Loucy (cell line): Measurements from ENCODE around the gene ELOVL3.
A peak's percentile ranks its signal among the peaks of the same experiment; 100 is the strongest.
"Not testable (repeated sequence)": the region's sequence is repeated elsewhere in the genome, so short reads cannot be mapped to it uniquely, and the experiment has no call there.

ENCODE experiments used
- H2AFZ ChIP-seq: fragments of 200-600 bp; sonication (generic); 2 replicates; pipeline ENCODE4 v1.6.0; 2016; ENCODE audit warnings: antibody characterized with exemption, mild to moderate bottlenecking, low read length, moderate library complexity
- H3F3A ChIP-seq: fragments of 200-600 bp; 2 replicates; pipeline ENCODE4 v1.6.0; 2016; ENCODE audit warnings: antibody characterized with exemption, low read depth, mild to moderate bottlenecking
- H3K27me3 ChIP-seq: fragments of 200-600 bp; sonication (generic); 2 replicates; pipeline ENCODE4 v1.6.1; 2014; ENCODE audit warnings: low read length, mild to moderate bottlenecking; ENCODE audit not compliant: insufficient read depth, poor library complexity, severe bottlenecking
- H3K36me3 ChIP-seq: fragments of 200-600 bp; sonication (generic); 2 replicates; pipeline ENCODE4 v1.6.1; 2016; ENCODE audit warnings: low read length; ENCODE audit not compliant: insufficient read depth
- H3K4me1 ChIP-seq: fragments of 200-600 bp; sonication (generic); 2 replicates; pipeline ENCODE4 v1.5.1; 2014; ENCODE audit warnings: low read length, mild to moderate bottlenecking; ENCODE audit not compliant: insufficient read depth, poor library complexity, severe bottlenecking
- H3K4me2 ChIP-seq: fragments of 200-600 bp; sonication (generic); 2 replicates; pipeline ENCODE4 v1.6.0; 2014; ENCODE audit warnings: antibody characterized with exemption, low read length, low read depth, mild to moderate bottlenecking; ENCODE audit not compliant: poor library complexity, severe bottlenecking
- H3K4me3 ChIP-seq: fragments of 200-600 bp; sonication (generic); 2 replicates; pipeline ENCODE4 v1.5.1; 2014; ENCODE audit warnings: low read length, mild to moderate bottlenecking, mixed read lengths; ENCODE audit not compliant: poor library complexity, severe bottlenecking
- H3K79me2 ChIP-seq: fragments of 200-600 bp; sonication (generic); 2 replicates; pipeline ENCODE4 v1.6.1; 2014; ENCODE audit warnings: low read length; ENCODE audit not compliant: insufficient read depth
- H3K9ac ChIP-seq: fragments of 200-600 bp; sonication (generic); 2 replicates; pipeline ENCODE4 v1.6.0; 2014; ENCODE audit warnings: mild to moderate bottlenecking, low read depth, low read length, moderate library complexity; ENCODE audit not compliant: poor library complexity, severe bottlenecking
- H3K9me2 ChIP-seq: fragments of 200-600 bp; sonication (generic); replicated peaks from 2 replicates; pipeline ENCODE4 v1.6.1; 2016; ENCODE audit warnings: low read depth, low read length, mixed read lengths
- H3K9me3 ChIP-seq: fragments of 200-600 bp; sonication (generic); 2 replicates; pipeline ENCODE4 v1.6.1; 2014; ENCODE audit warnings: mild to moderate bottlenecking, antibody characterized with exemption, low read length, low read depth; ENCODE audit not compliant: insufficient read depth
- H4K20me1 ChIP-seq: fragments of 200-600 bp; sonication (generic); 2 replicates; pipeline ENCODE4 v1.6.0; 2014; ENCODE audit warnings: antibody characterized with exemption, low read length, mild to moderate bottlenecking; ENCODE audit not compliant: insufficient read depth, poor library complexity, severe bottlenecking
- EZH2phosphoT487 ChIP-seq: fragments of 200-600 bp; IDR thresholded peaks from 2 replicates; pipeline ENCODE4 v1.6.1; 2018; ENCODE audit warnings: antibody characterized with exemption, mild to moderate bottlenecking, moderate library complexity, borderline replicate concordance
- TF ChIP-seq, protein P1 (sequence below): fragments of 200-600 bp; sonication (generic); conservative IDR thresholded peaks from 2 replicates; pipeline ENCODE4 v1.5.1; 2014; ENCODE audit warnings: mild to moderate bottlenecking, antibody characterized with exemption, low read length

ELOVL3 gene

GRCh38 chr10:102247734-102248133, 21.6 kb downstream of the ELOVL3 start:
- Histone ChIP-seq H3K79me2 (peaks cover 72% of the 10 kb centered on the region), H3K27me3 (no peaks in the 10 kb centered on the region), H3K9me3 (no peaks in the 10 kb centered on the region), H3K9me2 (no peaks in the 10 kb centered on the region), H3K4me3 (peak overlapping the region; percentile 92), H3K9ac (peak overlapping the region; percentile 73), H3F3A (no peaks in the 10 kb centered on the region), H3K36me3 (no peaks in the 10 kb centered on the region), H4K20me1 (peaks cover 55% of the 10 kb centered on the region), H3K4me1 (peaks cover 37% of the 10 kb centered on the region), H3K4me2 (peak overlapping the region; percentile 93), H2AFZ (no peak overlapping the region)
- TF ChIP-seq, protein P1, sequence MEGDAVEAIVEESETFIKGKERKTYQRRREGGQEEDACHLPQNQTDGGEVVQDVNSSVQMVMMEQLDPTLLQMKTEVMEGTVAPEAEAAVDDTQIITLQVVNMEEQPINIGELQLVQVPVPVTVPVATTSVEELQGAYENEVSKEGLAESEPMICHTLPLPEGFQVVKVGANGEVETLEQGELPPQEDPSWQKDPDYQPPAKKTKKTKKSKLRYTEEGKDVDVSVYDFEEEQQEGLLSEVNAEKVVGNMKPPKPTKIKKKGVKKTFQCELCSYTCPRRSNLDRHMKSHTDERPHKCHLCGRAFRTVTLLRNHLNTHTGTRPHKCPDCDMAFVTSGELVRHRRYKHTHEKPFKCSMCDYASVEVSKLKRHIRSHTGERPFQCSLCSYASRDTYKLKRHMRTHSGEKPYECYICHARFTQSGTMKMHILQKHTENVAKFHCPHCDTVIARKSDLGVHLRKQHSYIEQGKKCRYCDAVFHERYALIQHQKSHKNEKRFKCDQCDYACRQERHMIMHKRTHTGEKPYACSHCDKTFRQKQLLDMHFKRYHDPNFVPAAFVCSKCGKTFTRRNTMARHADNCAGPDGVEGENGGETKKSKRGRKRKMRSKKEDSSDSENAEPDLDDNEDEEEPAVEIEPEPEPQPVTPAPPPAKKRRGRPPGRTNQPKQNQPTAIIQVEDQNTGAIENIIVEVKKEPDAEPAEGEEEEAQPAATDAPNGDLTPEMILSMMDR, result no peak
- no peak for TF ChIP-seq EZH2phosphoT487

- not testable (repeated sequence) for H3K9ac ChIP-seq
- peaks cover 59% of the 10 kb centered on the region for H4K20me1 ChIP-seq
Observed at GRCh38 chr10:102252508-102252907, 26.4 kb downstream of the ELOVL3 start.

DNA sequence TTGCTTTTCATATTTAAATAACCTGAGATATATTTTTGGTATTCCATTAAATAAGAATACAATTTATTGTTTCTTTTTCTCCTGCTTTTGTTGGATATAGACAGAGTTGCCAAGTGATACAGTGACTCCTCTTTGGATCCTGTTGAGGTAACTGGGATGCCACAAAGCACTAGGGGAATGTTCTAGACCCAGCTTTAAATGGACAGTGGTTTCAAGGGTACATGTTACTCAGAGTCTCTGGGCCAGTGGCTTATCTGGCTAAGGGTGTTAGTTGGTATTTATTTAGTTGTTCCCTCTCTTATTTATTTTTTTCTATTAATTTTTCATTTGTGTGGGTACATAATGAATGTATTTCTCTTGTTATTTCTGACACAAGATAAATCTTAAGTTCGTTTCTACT, 28.3 kb downstream of the ELOVL3 start:
- no peak overlapping the region for H3K4me2 ChIP-seq
- no peak overlapping the region for H3K4me3 ChIP-seq
- H4K20me1 ChIP-seq, result peaks cover 40% of the 10 kb centered on the region
- H3K9me3 ChIP-seq, result no peaks in the 10 kb centered on the region
- H3F3A ChIP-seq, result no peaks in the 10 kb centered on the region
- no peaks in the 10 kb centered on the region for H3K9me2 ChIP-seq
- TF ChIP-seq, protein P1, result no peak
- no peak for TF ChIP-seq EZH2phosphoT487
- no peaks in the 10 kb centered on the region for H3K27me3 ChIP-seq
- peaks cover 8% of the 10 kb centered on the region; the same call in 1 of the 2 replicates for H3K36me3 ChIP-seq
- H3K79me2 ChIP-seq, result peaks cover 83% of the 10 kb centered on the region
- no peaks in the 10 kb centered on the region for H3K4me1 ChIP-seq
- H2AFZ ChIP-seq, result no peak overlapping the region
- H3K9ac ChIP-seq, result no peak overlapping the region

More at GRCh38 chr10:102252508-102252907, 26.4 kb downstream of the ELOVL3 start:
- H3F3A ChIP-seq, H3K4me2 ChIP-seq, H3K9me3 ChIP-seq, H2AFZ ChIP-seq, H3K36me3 ChIP-seq, H3K27me3 ChIP-seq, H3K4me3 ChIP-seq, H3K9me2 ChIP-seq: not testable (repeated sequence)
- peaks cover 19% of the 10 kb centered on the region for H3K4me1 ChIP-seq
- peaks cover 95% of the 10 kb centered on the region for H3K79me2 ChIP-seq

GRCh38 chr10:102255404-102255803, 29.3 kb downstream of the ELOVL3 start:
- H2AFZ ChIP-seq, result no peak overlapping the region
- H3K9ac ChIP-seq, result no peak overlapping the region
- H4K20me1 ChIP-seq, result peaks cover 32% of the 10 kb centered on the region
- H3K4me3 ChIP-seq, result no peak overlapping the region
- no peaks in the 10 kb centered on the region for H3F3A ChIP-seq
- peaks cover 73% of the 10 kb centered on the region for H3K79me2 ChIP-seq
- H3K36me3 ChIP-seq, result peaks cover 17% of the 10 kb centered on the region; the same call in 1 of the 2 replicates
- no peak overlapping the region for H3K4me2 ChIP-seq
- no peaks in the 10 kb centered on the region for H3K27me3 ChIP-seq
- no peaks in the 10 kb centered on the region for H3K9me3 ChIP-seq
- TF ChIP-seq, protein P1, result no peak
- no peak for TF ChIP-seq EZH2phosphoT487
- no peaks in the 10 kb centered on the region for H3K4me1 ChIP-seq
- no peaks in the 10 kb centered on the region for H3K9me2 ChIP-seq
